DND-41 (cell line): ENCODE measurements around the gene TAF8.
A peak's percentile ranks its signal among the peaks of the same experiment; 100 is the strongest.

ENCODE experiments used
- ATAC-seq: fragments of 200-7000 bp; cut with Tn5 transposase; 3 replicates; pipeline ENCODE4 v1.9.1; 2021; ENCODE audit warnings: low read depth; ENCODE audit not compliant: insufficient read depth
- DNase-seq: peaks from one replicate; pipeline ENCODE4 v3.0.0-alpha.2; 2020
- H2AFZ ChIP-seq: 2 replicates; pipeline ENCODE4 v1.6.0; 2012; ENCODE audit warnings: low read depth, low read length
- H3K27ac ChIP-seq: 2 replicates; pipeline ENCODE4 v1.5.1; 2012; ENCODE audit warnings: low read length, inconsistent platforms
- H3K27me3 ChIP-seq: fragments of 200-600 bp; sonication (generic); 2 replicates; pipeline ENCODE4 v1.6.0; 2012; ENCODE audit warnings: low read length, mild to moderate bottlenecking, inconsistent platforms; ENCODE audit not compliant: insufficient read depth, poor library complexity
- H3K36me3 ChIP-seq: 2 replicates; pipeline ENCODE4 v1.5.1; 2012; ENCODE audit warnings: low read length, inconsistent platforms; ENCODE audit not compliant: insufficient read depth
- H3K4me1 ChIP-seq: 2 replicates; pipeline ENCODE4 v1.5.1; 2012; ENCODE audit warnings: mild to moderate bottlenecking, low read length; ENCODE audit not compliant: insufficient read depth
- H3K4me2 ChIP-seq: 2 replicates; pipeline ENCODE4 v1.6.0; 2012; ENCODE audit warnings: mild to moderate bottlenecking, moderate library complexity, low read length, inconsistent platforms; ENCODE audit not compliant: insufficient read depth
- H3K4me3 ChIP-seq, 2 experiments: fragments of 200-600 bp in 1 of 2; shearing (Covaris generic) in 1 of 2; 2 replicates each; pipeline ENCODE4 v1.5.1; 2012 to 2016; ENCODE audit warnings: inconsistent platforms in 2 of 2, low read length in 2 of 2, mild to moderate bottlenecking in 2 of 2, low read depth in 1 of 2, moderate library complexity in 1 of 2
- H3K79me2 ChIP-seq: 2 replicates; pipeline ENCODE4 v1.6.0; 2012; ENCODE audit warnings: low read length, inconsistent platforms; ENCODE audit not compliant: insufficient read depth
- H3K9ac ChIP-seq: 2 replicates; pipeline ENCODE4 v1.6.0; 2012; ENCODE audit warnings: low read depth, mild to moderate bottlenecking, inconsistent platforms, low read length, moderate library complexity
- H3K9me3 ChIP-seq: 2 replicates; pipeline ENCODE4 v1.5.1; 2012; ENCODE audit warnings: low read length, moderate library complexity, mild to moderate bottlenecking, inconsistent platforms; ENCODE audit not compliant: insufficient read depth, severe bottlenecking
- H4K20me1 ChIP-seq: 2 replicates; pipeline ENCODE4 v1.6.0; 2012; ENCODE audit warnings: low read length; ENCODE audit not compliant: insufficient read depth
- EZH2 ChIP-seq: IDR thresholded peaks from 3 replicates; pipeline ENCODE4 v1.6.1; 2012; ENCODE audit warnings: borderline replicate concordance, low read depth, mild to moderate bottlenecking, moderate library complexity, low read length, inconsistent platforms; ENCODE audit not compliant: severe bottlenecking
- TF ChIP-seq, protein P1 (sequence below): IDR thresholded peaks from 2 replicates; pipeline ENCODE4 v1.5.1; 2012; ENCODE audit warnings: borderline replicate concordance, low read length, moderate library complexity, mild to moderate bottlenecking; ENCODE audit not compliant: poor library complexity, severe bottlenecking; ENCODE audit errors: extremely low read depth

The TAF8 gene

DNA sequence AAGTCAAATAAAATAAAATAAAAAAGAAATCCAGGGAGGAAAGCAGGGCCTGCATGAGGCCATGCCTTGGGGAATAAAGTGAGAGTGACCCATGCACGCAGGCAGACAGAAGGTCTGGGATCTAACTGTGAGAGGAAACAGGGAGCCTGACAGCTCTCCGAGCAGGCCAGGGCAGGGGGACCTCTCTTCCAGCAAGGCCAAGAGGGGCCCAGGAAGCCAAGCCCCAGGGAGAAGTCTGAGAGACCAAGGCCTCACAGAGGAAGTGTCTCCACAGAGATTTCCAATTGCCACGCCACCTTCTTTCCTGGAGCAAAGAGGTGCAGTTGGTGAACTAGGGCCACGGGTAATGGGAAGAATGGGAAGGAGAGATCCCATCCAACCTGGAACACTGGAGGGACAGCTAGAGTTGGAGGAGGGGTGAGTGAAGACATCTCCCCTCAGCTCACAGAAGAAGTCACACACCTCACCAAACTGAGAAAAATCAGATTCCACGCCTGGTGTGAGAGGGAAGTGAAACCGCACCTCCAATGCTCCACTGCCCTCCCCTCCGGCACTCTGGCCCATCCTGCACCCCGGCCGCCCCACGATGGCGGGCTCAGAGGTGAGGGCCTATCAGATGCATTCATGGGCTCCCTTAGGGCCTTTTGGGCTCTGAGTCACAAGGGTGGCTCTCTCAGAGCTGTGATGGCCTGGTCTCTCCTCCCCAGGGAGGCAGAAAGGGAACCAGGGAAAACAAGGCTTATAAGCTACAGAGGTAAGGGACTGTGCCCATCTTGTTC, 25.1 kb upstream of the TAF8 start:
- Histone ChIP-seq H3K27ac (peak overlapping the region; percentile 96), H3K79me2 (peaks cover 81% of the 10 kb centered on the region), H3K36me3 (peaks cover 38% of the 10 kb centered on the region), H3K9me3 (no peaks in the 10 kb centered on the region), H3K4me1 (peaks cover 80% of the 10 kb centered on the region), H3K4me3 (no peak overlapping the region), H3K4me2 (no peak overlapping the region), H2AFZ (no peak overlapping the region), H3K27me3 (no peaks in the 10 kb centered on the region), H3K9ac (no peak overlapping the region), H4K20me1 (no peaks in the 10 kb centered on the region)
- TF ChIP-seq EZH2, result no peak
- TF ChIP-seq, protein P1, sequence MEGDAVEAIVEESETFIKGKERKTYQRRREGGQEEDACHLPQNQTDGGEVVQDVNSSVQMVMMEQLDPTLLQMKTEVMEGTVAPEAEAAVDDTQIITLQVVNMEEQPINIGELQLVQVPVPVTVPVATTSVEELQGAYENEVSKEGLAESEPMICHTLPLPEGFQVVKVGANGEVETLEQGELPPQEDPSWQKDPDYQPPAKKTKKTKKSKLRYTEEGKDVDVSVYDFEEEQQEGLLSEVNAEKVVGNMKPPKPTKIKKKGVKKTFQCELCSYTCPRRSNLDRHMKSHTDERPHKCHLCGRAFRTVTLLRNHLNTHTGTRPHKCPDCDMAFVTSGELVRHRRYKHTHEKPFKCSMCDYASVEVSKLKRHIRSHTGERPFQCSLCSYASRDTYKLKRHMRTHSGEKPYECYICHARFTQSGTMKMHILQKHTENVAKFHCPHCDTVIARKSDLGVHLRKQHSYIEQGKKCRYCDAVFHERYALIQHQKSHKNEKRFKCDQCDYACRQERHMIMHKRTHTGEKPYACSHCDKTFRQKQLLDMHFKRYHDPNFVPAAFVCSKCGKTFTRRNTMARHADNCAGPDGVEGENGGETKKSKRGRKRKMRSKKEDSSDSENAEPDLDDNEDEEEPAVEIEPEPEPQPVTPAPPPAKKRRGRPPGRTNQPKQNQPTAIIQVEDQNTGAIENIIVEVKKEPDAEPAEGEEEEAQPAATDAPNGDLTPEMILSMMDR, result no peak
- DNase-seq (no peak), ATAC-seq (no peak)

DNA sequence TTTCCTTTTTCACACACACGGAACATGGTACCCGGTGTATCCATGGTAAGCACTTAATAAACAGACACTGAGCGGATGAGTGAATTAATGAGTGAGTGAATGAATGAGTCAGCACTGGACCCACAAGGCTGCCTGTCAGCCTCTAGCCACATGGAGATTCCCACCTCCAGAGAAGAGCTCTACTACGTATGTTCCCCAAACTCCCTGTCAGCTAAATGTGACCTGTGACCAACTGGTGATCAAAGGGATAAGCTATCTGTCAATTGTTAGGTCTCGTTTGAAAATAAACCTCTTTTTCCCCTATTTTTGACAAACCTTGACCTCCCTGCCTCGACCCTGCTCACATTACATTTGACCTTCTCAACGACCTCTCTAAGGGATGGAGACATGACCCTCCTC, 24.5 kb upstream of the TAF8 start:
- DNase-seq, result no peak
- H3K4me3 ChIP-seq, result no peak overlapping the region
- H3K27me3 ChIP-seq, result no peaks in the 10 kb centered on the region
- TF ChIP-seq, protein P1, result no peak
- TF ChIP-seq EZH2, result no peak
- no peaks in the 10 kb centered on the region for H3K9me3 ChIP-seq
- H3K9ac ChIP-seq, result no peak overlapping the region
- no peak for ATAC-seq
- H3K4me1 ChIP-seq, result peaks cover 80% of the 10 kb centered on the region
- no peak overlapping the region for H3K4me2 ChIP-seq
- peaks cover 81% of the 10 kb centered on the region for H3K79me2 ChIP-seq
- H3K27ac ChIP-seq, result peak overlapping the region; percentile 96
- H3K36me3 ChIP-seq, result peaks cover 40% of the 10 kb centered on the region
- H2AFZ ChIP-seq, result no peak overlapping the region
- no peaks in the 10 kb centered on the region for H4K20me1 ChIP-seq

DNA sequence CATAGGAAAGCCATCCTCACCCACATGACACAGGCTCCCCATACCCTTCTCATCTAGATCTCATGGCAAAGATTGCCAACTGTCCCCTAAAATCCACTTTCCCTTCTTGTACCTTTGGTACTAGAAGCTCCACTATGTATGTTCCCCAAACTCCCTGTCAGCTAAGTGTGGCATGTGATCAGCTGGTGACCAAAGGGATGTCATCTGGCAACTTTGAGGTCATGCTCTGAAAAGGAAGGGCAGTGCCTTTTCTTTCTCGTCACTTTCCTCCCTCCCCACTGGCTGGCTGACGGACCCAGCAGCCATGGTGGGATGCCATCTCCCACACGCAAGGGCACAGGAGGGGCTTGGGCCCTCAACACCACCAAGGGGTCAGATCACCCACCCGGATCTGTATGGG, 23.8 kb upstream of the TAF8 start:
- H3K4me3 ChIP-seq, result no peak overlapping the region
- ATAC-seq (no peak), DNase-seq (no peak)
- H3K4me2 ChIP-seq, result no peak overlapping the region
- H2AFZ ChIP-seq, result no peak overlapping the region
- no peaks in the 10 kb centered on the region for H3K27me3 ChIP-seq
- no peaks in the 10 kb centered on the region for H4K20me1 ChIP-seq
- H3K4me1 ChIP-seq, result peaks cover 80% of the 10 kb centered on the region
- H3K27ac ChIP-seq, result peak overlapping the region; percentile 96
- no peak overlapping the region for H3K9ac ChIP-seq
- H3K9me3 ChIP-seq, result no peaks in the 10 kb centered on the region
- peaks cover 40% of the 10 kb centered on the region for H3K36me3 ChIP-seq
- peaks cover 81% of the 10 kb centered on the region for H3K79me2 ChIP-seq
- TF ChIP-seq, protein P1, result no peak
- TF ChIP-seq EZH2, result no peak
